ENCODE measurements around the gene SAMM50.
A peak's percentile ranks its signal among the peaks of the same experiment; 100 is the strongest.

The SAMM50 gene

GRCh38 chr22:43946384-43946667, 8.9 kb upstream of the SAMM50 start:
- no peak for DNase-seq

- no peak for DNase-seq
Measured at GRCh38 chr22:43948836-43949406, 6.3 kb upstream of the SAMM50 start.

- no peak for DNase-seq
Measured at GRCh38 chr22:43951391-43951790, 3.9 kb upstream of the SAMM50 start.

- DNase-seq = no peak
Measured at GRCh38 chr22:43951966-43952365, 3.3 kb upstream of the SAMM50 start.

GRCh38 chr22:43953988-43954785, 1.1 kb upstream of the SAMM50 start:
- DNase-seq = peak; percentile 5

GRCh38 chr22:43955883-43956782, 891 bp downstream of the SAMM50 start:
- DNase-seq = no peak

GRCh38 chr22:43956805-43957463, 1.7 kb downstream of the SAMM50 start:
- DNase-seq = no peak

GRCh38 chr22:43957871-43958270, 2.6 kb downstream of the SAMM50 start:
- DNase-seq = no peak

GRCh38 chr22:43964314-43964857, 9.1 kb downstream of the SAMM50 start:
- DNase-seq = no peak

GRCh38 chr22:43967069-43967468, 11.8 kb downstream of the SAMM50 start:
- no peak for DNase-seq

- no peak for DNase-seq
Measured at GRCh38 chr22:43968614-43969013, 13.4 kb downstream of the SAMM50 start.

GRCh38 chr22:43969021-43969878, 14.0 kb downstream of the SAMM50 start:
- DNase-seq = no peak

GRCh38 chr22:43969989-43970755, 14.9 kb downstream of the SAMM50 start:
- no peak for DNase-seq

- no peak for DNase-seq
Measured at GRCh38 chr22:43971112-43971511, 15.9 kb downstream of the SAMM50 start.

GRCh38 chr22:43972931-43973462, 17.8 kb downstream of the SAMM50 start:
- no peak for DNase-seq

- DNase-seq = no peak
Measured at GRCh38 chr22:43974028-43974545, 18.8 kb downstream of the SAMM50 start.

GRCh38 chr22:43975041-43975440, 19.8 kb downstream of the SAMM50 start:
- no peak for DNase-seq

GRCh38 chr22:43976861-43977795, 21.9 kb downstream of the SAMM50 start:
- DNase-seq = no peak

GRCh38 chr22:43978558-43978957, 23.3 kb downstream of the SAMM50 start:
- no peak for DNase-seq

GRCh38 chr22:43980579-43980978, 25.3 kb downstream of the SAMM50 start:
- DNase-seq = no peak
